Measurements from ENCODE around the gene CLIP2. TPM values are rescaled to one million over a fixed set of nuclear protein-coding genes. Genes with fewer than 3 reads are reported as not detected.
"Not testable (repeated sequence)": the region's sequence is repeated elsewhere in the genome, so short reads cannot be mapped to it uniquely, and the experiment has no call there.

Gene CLIP2
- total RNA-seq, 2 donors from 2014 or later = 3.2 to 13.4 TPM

DNA sequence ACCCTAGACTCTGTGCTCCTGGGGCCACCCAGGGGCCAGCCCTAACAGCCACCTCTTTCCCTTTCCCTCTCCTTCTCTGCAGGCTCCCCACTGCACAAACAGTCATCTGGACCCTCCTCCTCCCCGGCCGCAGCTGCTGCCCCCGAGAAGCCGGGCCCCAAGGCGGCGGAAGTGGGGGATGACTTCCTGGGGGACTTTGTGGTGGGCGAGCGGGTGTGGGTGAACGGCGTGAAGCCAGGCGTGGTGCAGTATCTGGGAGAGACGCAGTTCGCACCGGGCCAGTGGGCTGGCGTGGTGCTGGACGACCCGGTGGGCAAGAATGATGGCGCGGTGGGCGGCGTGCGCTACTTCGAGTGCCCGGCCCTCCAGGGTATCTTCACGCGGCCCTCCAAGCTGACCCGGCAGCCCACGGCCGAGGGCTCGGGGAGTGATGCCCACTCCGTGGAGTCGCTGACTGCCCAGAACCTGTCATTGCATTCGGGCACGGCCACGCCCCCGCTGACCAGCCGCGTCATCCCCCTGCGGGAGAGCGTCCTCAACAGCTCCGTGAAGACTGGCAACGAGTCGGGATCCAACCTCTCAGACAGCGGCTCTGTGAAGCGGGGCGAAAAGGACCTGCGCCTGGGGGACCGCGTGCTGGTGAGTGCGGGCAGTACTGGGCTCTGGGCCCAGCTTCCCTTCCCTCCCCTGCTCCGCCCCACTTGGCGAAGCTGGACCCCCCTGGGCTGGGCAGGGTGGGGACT lies 49.3 kb downstream of the CLIP2 start:
- H3K9me3 ChIP-seq (ENCODE audit: control insufficient read depth, low read length, poor library complexity, severe bottlenecking) = no peaks in the 10 kb centered on the region
- H3K4me1 Mint-ChIP-seq = no peaks in the 10 kb centered on the region
- no peaks in the 10 kb centered on the region for H3K36me3 Mint-ChIP-seq (ENCODE audit: low read depth)
- no peak overlapping the region for H3K4me3 Mint-ChIP-seq
- H3K27me3 Mint-ChIP-seq = peaks cover 4% of the 10 kb centered on the region
- DNase-seq = no peak
- H3K27ac Mint-ChIP-seq = no peak overlapping the region
- no peak for ATAC-seq

DNA sequence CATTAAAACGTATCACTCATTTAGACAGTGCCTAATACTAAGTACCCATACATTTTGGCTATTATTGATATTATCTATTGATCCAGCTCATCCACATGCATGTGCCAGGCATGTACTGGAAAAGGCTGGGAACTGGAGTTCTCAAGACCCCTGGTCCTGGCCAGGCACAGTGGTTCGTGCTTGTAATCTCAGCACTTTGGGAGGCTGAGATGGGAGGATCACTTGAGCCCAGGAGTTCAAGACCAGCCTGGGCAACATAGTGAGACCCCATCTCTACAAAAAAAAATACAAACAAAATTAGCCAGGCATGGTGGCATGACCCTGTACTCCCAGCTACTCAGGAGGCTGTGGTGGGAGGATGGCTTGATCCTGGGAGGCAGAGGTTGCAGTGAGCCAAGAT lies 50.4 kb downstream of the CLIP2 start:
- not testable (repeated sequence) for H3K9me3 ChIP-seq (ENCODE audit: control insufficient read depth, low read length, poor library complexity, severe bottlenecking); H3K27ac Mint-ChIP-seq; H3K36me3 Mint-ChIP-seq (ENCODE audit: low read depth); DNase-seq; H3K27me3 Mint-ChIP-seq; ATAC-seq; H3K4me1 Mint-ChIP-seq; H3K4me3 Mint-ChIP-seq

- peaks cover 4% of the 10 kb centered on the region for H3K27me3 Mint-ChIP-seq
- H3K9me3 ChIP-seq (ENCODE audit: control insufficient read depth, low read length, poor library complexity, severe bottlenecking) = no peaks in the 10 kb centered on the region
- DNase-seq = no peak
- no peaks in the 10 kb centered on the region for H3K36me3 Mint-ChIP-seq (ENCODE audit: low read depth)
- H3K4me3 Mint-ChIP-seq = no peak overlapping the region
- no peak overlapping the region for H3K27ac Mint-ChIP-seq
- H3K4me1 Mint-ChIP-seq = no peaks in the 10 kb centered on the region
- ATAC-seq = no peak
Measured at GRCh38 chr7:74343281-74344131, 54.3 kb downstream of the CLIP2 start.

GRCh38 chr7:74344132-74344496 lies 54.9 kb downstream of the CLIP2 start:
- Mint-ChIP-seq H3K4me1 (no peaks in the 10 kb centered on the region), H3K4me3 (no peak overlapping the region), H3K36me3 (ENCODE audit: low read depth) (no peaks in the 10 kb centered on the region), H3K27me3 (peaks cover 4% of the 10 kb centered on the region), H3K27ac (no peak overlapping the region)
- H3K9me3 ChIP-seq (ENCODE audit: control insufficient read depth, low read length, poor library complexity, severe bottlenecking) = no peaks in the 10 kb centered on the region
- DNase-seq (no peak), ATAC-seq (no peak)

- H3K36me3 Mint-ChIP-seq (ENCODE audit: low read depth) = no peaks in the 10 kb centered on the region
- DNase-seq (no peak), ATAC-seq (no peak)
- peaks cover 4% of the 10 kb centered on the region for H3K27me3 Mint-ChIP-seq
- no peaks in the 10 kb centered on the region for H3K9me3 ChIP-seq (ENCODE audit: control insufficient read depth, low read length, poor library complexity, severe bottlenecking)
- H3K4me3 Mint-ChIP-seq = no peak overlapping the region
- H3K4me1 Mint-ChIP-seq = no peaks in the 10 kb centered on the region
- H3K27ac Mint-ChIP-seq = no peak overlapping the region
Measured at GRCh38 chr7:74344786-74345185, 55.6 kb downstream of the CLIP2 start.

GRCh38 chr7:74345970-74346369 lies 56.8 kb downstream of the CLIP2 start:
- DNase-seq = no peak
- no peak for ATAC-seq
- Mint-ChIP-seq H3K4me3 (no peak overlapping the region), H3K36me3 (ENCODE audit: low read depth) (peaks cover 5% of the 10 kb centered on the region), H3K27me3 (no peaks in the 10 kb centered on the region), H3K4me1 (peaks cover 4% of the 10 kb centered on the region), H3K27ac (no peak overlapping the region)
- H3K9me3 ChIP-seq (ENCODE audit: control insufficient read depth, low read length, poor library complexity, severe bottlenecking) = no peaks in the 10 kb centered on the region

DNA sequence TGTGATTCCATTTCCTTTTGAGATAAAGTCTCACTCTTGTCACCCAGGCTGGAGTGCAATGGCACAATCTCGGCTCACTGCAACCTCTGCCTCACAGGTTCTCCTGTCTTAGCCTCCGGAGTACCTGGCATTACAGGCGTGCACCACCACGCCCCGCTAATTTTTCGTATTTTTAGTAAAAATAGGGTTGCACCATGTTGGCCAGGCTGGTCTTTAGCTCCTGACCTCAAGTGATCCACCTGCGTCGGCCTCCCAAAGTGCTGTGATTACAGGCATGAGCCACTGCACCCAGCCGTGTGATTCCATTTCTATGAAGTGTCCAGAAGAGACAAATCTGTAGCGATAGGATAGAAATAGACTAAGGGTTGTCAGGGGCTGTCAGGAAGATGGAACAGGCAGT lies 60.4 kb downstream of the CLIP2 start:
- no peak overlapping the region for H3K4me3 Mint-ChIP-seq
- H3K27me3 Mint-ChIP-seq = no peaks in the 10 kb centered on the region
- ATAC-seq (no peak), DNase-seq (no peak)
- H3K4me1 Mint-ChIP-seq = peaks cover 4% of the 10 kb centered on the region
- H3K36me3 Mint-ChIP-seq (ENCODE audit: low read depth) = peaks cover 5% of the 10 kb centered on the region
- no peak overlapping the region for H3K27ac Mint-ChIP-seq
- H3K9me3 ChIP-seq (ENCODE audit: control insufficient read depth, low read length, poor library complexity, severe bottlenecking) = no peaks in the 10 kb centered on the region

DNA sequence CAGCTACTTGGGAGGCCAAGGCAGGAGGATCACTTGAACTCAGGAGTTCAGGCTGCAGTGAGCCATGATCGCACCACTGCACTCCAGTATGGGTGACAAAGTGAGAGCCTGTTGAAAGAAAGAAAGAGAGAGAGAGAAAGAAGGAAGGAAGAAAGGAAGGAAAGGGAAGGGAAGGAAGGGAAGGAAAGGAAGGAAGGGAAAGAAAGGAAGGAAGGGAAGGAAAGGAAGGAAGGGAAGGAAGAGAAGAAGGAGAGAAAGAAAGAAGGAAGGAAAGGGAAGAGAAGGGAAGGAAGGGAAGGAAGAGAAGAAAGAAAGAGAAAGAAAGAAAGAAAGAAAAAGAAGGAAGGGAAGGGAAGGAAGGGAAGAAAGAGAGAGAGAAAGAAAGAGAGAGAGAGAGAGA lies 61.5 kb downstream of the CLIP2 start:
- H3K4me1 Mint-ChIP-seq = peaks cover 4% of the 10 kb centered on the region
- no peak overlapping the region for H3K4me3 Mint-ChIP-seq
- H3K27me3 Mint-ChIP-seq = no peaks in the 10 kb centered on the region
- DNase-seq (no peak), ATAC-seq (no peak)
- H3K27ac Mint-ChIP-seq = no peak overlapping the region
- peaks cover 5% of the 10 kb centered on the region for H3K36me3 Mint-ChIP-seq (ENCODE audit: low read depth)
- no peaks in the 10 kb centered on the region for H3K9me3 ChIP-seq (ENCODE audit: control insufficient read depth, low read length, poor library complexity, severe bottlenecking)

- DNase-seq = no peak
- H3K27me3 Mint-ChIP-seq = no peaks in the 10 kb centered on the region
- H3K4me1 Mint-ChIP-seq = peaks cover 4% of the 10 kb centered on the region
- peaks cover 5% of the 10 kb centered on the region for H3K36me3 Mint-ChIP-seq (ENCODE audit: low read depth)
- H3K27ac Mint-ChIP-seq = no peak overlapping the region
- H3K4me3 Mint-ChIP-seq = no peak overlapping the region
- no peaks in the 10 kb centered on the region for H3K9me3 ChIP-seq (ENCODE audit: control insufficient read depth, low read length, poor library complexity, severe bottlenecking)
- ATAC-seq = no peak
Measured at GRCh38 chr7:74351836-74352235, 62.6 kb downstream of the CLIP2 start.

DNA sequence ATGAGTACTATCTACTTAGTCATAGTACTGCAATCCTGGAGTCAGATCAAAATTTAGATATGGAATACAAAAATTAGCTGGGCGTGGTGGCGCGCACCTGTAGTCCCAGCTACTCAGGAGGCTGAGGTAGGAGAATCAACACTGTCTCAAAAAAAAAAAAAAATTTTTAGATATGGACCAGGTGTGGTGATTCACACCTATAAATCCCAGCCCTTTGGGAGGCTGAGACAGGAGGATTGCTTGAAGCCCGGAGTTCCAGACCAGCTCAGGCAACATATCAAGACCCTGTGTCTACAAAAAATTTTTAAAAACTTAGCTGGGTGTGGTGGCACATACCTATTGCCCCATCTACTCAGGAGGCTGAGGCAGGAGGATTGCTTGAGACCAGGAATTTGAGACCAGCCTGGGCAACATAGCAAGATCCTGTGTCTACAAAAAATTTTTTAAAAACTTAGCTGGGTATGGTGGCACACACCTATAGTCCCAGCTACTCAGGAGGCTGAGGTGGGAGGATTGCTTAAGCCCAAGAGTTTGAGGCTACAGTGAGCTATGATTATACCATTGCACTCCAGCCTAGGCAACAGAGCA lies 63.4 kb downstream of the CLIP2 start:
- H3K27me3 Mint-ChIP-seq; H3K4me1 Mint-ChIP-seq; H3K27ac Mint-ChIP-seq; H3K9me3 ChIP-seq (ENCODE audit: control insufficient read depth, low read length, poor library complexity, severe bottlenecking); H3K36me3 Mint-ChIP-seq (ENCODE audit: low read depth); H3K4me3 Mint-ChIP-seq; ATAC-seq; DNase-seq: not testable (repeated sequence)

GRCh38 chr7:74354009-74354408 lies 64.8 kb downstream of the CLIP2 start:
- H3K27me3 Mint-ChIP-seq = no peaks in the 10 kb centered on the region
- H3K27ac Mint-ChIP-seq = no peak overlapping the region
- ATAC-seq (no peak), DNase-seq (no peak)
- peaks cover 5% of the 10 kb centered on the region for H3K36me3 Mint-ChIP-seq (ENCODE audit: low read depth)
- H3K9me3 ChIP-seq (ENCODE audit: control insufficient read depth, low read length, poor library complexity, severe bottlenecking) = no peaks in the 10 kb centered on the region
- no peak overlapping the region for H3K4me3 Mint-ChIP-seq
- H3K4me1 Mint-ChIP-seq = peaks cover 4% of the 10 kb centered on the region

DNA sequence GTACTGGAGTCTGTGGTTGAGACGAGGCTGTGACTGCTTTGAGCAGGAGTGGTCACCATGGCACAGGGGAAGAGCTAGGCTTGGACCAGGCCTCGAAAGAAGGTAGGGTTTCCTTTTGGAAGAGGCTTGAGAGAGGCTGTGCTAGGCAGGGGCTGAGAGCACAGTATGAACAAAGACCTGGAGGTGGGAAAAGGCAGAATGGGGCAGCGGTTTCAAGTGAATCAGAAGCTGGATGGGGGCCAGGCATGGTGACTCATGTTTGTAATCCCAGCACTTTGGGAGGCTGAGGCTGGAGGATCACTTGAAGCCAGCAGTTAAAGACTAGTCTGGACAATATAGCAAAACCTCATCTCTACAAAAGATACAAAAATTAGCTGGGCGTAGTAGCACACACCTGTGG lies 65.9 kb downstream of the CLIP2 start:
- Mint-ChIP-seq H3K27ac (no peak overlapping the region), H3K27me3 (no peaks in the 10 kb centered on the region), H3K36me3 (ENCODE audit: low read depth) (peaks cover 5% of the 10 kb centered on the region), H3K4me3 (no peak overlapping the region), H3K4me1 (peaks cover 4% of the 10 kb centered on the region)
- no peak for DNase-seq
- H3K9me3 ChIP-seq (ENCODE audit: control insufficient read depth, low read length, poor library complexity, severe bottlenecking) = no peaks in the 10 kb centered on the region
- ATAC-seq = no peak

- no peaks in the 10 kb centered on the region for H3K36me3 Mint-ChIP-seq (ENCODE audit: low read depth)
- ATAC-seq (no peak), DNase-seq (no peak)
- no peak overlapping the region for H3K4me3 Mint-ChIP-seq
- H3K9me3 ChIP-seq (ENCODE audit: control insufficient read depth, low read length, poor library complexity, severe bottlenecking) = no peaks in the 10 kb centered on the region
- H3K4me1 Mint-ChIP-seq = no peaks in the 10 kb centered on the region
- no peaks in the 10 kb centered on the region for H3K27me3 Mint-ChIP-seq
- H3K27ac Mint-ChIP-seq = no peak overlapping the region
Measured at GRCh38 chr7:74356589-74357315, 67.5 kb downstream of the CLIP2 start.
